NCI-H2171 treated with DMSO at 0.1 percent for 48 hours (cell line): ENCODE data around the gene GAN.

ENCODE experiments used
- DNase-seq: peaks from one replicate; lab custom pipeline; 2025; lab: John Stamatoyannopoulos, UW

GAN gene

DNA sequence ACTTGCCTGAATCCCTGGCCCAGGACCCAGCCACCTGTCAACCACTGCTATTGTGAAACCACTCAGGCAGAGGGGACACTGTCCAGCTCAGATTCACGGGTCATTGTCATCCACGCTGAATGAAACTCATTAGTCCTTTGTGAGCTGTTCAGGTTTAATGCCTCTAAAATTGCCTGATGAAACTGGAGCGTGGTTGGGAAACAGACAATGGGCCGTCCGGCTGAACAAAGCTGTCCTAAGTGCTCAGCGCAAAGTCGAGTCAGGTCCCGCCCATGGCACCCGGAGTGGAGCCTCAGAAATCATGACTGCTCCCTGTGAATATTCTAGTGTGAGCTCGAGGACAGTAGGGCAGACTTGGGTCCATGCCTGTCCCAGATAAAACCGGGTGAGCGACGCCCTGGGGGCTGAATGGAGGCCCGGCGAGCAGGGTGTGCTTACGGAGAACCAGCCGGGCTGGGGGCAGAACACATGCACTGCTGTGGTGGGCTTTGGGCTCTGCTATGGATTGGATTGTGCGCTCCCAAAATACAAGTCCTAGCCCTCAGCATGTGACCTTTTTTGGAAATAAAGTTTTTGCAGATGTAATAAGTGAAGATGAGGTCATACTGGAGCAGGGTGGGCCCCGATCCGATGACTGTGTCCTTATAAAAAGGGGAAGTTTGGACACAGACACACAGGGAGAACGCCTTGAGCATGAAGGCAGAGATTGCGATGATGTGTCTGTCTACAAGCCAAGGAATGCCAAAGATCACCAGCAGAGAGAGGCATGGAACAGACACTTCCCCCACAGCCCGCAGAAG, 117.0 kb downstream of the GAN start:
- no peak for DNase-seq

DNA sequence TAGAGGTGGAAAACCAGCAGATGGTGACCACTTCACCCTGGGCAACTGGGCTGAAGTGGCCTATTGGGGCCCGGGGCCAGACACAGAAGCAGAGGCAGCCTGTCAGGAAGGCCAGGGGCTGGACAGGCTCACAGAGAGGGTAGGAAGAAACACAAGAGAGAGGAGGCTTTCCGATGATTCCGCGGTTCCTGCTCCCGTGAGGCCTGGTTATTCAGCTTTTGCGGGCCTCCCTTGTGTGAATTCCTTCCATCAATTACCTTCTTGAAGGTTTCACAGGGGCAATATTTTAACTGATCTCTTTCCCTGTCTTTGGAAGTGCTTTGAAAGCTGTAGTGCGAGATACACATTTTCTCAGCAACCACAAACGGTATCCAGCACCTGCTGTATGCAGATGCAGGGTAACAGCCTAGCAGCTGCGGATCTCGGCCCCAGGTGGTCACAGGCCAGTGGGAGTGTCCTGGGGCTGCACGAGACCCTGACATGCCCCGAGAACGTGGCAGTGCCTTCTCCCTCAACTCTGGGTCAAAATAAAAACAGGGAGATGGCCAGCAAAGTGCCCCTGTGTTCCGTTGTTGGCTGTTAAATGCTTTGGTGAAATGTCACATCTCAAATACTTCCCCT, 118.3 kb downstream of the GAN start:
- peak; percentile 63 for DNase-seq

DNA sequence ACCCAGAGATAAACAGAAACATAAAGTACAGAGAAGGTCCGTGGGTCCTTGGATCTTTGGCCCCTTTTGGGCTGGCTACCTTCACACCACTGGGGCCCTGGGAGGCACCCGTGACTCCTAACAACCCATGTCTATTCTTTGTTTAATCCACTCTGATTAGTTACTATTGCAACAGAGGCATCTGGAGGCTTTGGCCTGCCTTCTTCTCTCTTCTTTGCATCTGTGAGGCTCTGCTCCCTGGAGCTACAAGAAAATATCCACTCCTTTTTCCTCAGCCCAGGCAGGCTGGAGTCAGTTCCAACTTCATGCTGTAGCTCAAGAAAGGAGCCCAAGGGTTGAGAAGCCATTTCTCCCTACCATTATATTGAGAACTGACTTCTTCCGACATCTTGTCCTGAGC, 120.3 kb downstream of the GAN start:
- DNase-seq, result no peak

DNA sequence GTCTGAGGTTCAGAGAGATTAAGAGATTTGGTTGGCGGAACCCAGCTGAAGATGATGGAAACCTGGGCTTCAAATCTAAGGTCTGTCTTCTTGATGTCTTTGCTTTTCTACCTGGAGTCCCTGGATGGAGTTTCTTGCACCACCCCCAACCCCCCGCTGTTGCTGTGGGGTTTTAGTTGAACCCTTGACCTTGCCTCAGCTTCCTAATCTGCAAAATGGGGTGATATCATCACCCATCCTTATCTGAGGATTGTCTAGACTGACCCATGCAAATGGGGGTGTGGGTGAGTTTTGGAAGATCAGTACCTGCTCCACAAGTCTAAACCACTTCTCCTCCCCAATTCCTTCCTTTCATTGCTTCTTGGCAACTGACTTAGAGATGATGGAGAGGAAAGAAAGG, 120.8 kb downstream of the GAN start:
- DNase-seq, result no peak

DNA sequence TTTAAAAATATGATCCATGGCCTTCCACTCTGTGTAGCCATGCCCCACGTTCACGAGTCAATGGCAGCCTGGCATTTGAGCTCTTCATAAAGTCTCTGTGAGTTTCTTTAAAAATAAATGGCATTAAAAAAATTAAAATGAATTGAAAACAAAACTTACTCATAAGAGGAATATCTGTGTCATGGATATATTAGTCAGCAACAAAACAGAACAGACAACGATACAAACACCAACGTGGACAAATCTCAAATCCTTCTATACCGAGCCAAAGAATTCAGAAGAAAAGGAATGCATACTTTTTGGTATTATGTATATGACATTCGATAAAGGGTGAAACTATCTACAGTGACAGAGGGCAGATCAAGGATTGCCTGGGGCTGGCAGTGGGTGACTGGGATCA, 121.6 kb downstream of the GAN start:
- no peak for DNase-seq

DNA sequence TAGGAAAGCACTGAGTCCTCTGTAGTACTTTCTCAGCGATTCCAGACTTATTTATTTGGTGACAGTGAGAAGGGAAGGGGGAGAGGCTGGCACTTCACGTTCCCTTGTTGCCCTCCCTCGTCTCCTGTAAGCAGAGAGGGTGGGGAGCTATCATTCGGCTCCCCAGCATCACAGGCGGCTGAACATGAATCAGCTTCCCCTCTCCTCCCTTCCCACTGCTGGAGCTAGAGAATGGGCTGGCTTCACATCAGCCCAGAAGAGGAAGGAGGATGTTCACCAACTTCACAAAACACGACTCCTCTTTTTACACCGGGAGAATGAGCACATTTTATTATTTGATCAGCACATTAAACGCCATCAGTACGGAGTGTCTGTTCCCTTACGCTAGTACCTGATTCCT, 123.1 kb downstream of the GAN start:
- peak; percentile 72 for DNase-seq
